K562 (cell line): ENCODE measurements around the gene CBX2. TPM values are rescaled to one million over a fixed set of nuclear protein-coding genes. Genes with fewer than 3 reads are reported as not detected.

Source experiments
- BACH1 ChIP-seq: fragments of 200-800 bp; sonication (Bioruptor generic); IDR thresholded peaks from 2 replicates; pipeline ENCODE4 v1.6.1; 2016; ENCODE audit warnings: missing genetic modification characterization, missing compliant biosample characterization
- CXXC5 ChIP-seq: fragments of 250-450 bp; sonication (Bioruptor Pico); IDR thresholded peaks from 2 replicates; pipeline ENCODE4 v1.8.0; 2022; ENCODE audit warnings: inconsistent platforms, mild to moderate bottlenecking, moderate library complexity
- DNMT1 ChIP-seq: fragments of 450-650 bp; IDR thresholded peaks from 2 replicates; pipeline ENCODE4 v1.6.1; 2016; ENCODE audit warnings: antibody characterized with exemption, mild to moderate bottlenecking
- EP400 ChIP-seq: fragments of 450-650 bp; IDR thresholded peaks from 2 replicates; pipeline ENCODE4 v1.6.1; 2017; ENCODE audit warnings: antibody characterized with exemption, mild to moderate bottlenecking, moderate library complexity
- GATAD2A ChIP-seq: fragments of 450-650 bp; IDR thresholded peaks from 2 replicates; pipeline ENCODE4 v1.6.1; 2017
- JUN ChIP-seq, 2 experiments: sonication (generic) in 1 of 2; formaldehyde crosslinking in 1 of 2; IDR thresholded peaks; 2 replicates each; pipeline versions ENCODE4 v1.6.1 to v1.8.0; 2012 to 2022; ENCODE audit warnings: borderline replicate concordance in 2 of 2, mild to moderate bottlenecking in 2 of 2, improper control_type of control experiment in 1 of 2, low read depth in 1 of 2, low read length in 1 of 2, missing genetic modification reagents in 1 of 2
- KDM4B ChIP-seq, 2 experiments: fragments of 450-650 bp in 1 of 2; sonication (generic) in 1 of 2; IDR thresholded peaks; 2 replicates each; pipeline ENCODE4 v1.6.1; 2016 to 2017; ENCODE audit warnings: borderline replicate concordance in 2 of 2, antibody characterized with exemption in 1 of 2, low read depth in 1 of 2, mild to moderate bottlenecking in 1 of 2
- LEF1 ChIP-seq: fragments of 450-650 bp; IDR thresholded peaks from 2 replicates; pipeline ENCODE4 v1.6.1; 2016; ENCODE audit warnings: mild to moderate bottlenecking
- MEF2A ChIP-seq: IDR thresholded peaks from 2 replicates; pipeline ENCODE4 v1.6.1; 2011; ENCODE audit warnings: low read depth, mild to moderate bottlenecking, low read length, moderate library complexity; ENCODE audit not compliant: control insufficient read depth
- NCOA4 ChIP-seq: fragments of 450-650 bp; IDR thresholded peaks from 2 replicates; pipeline ENCODE4 v1.6.1; 2018; ENCODE audit warnings: mild to moderate bottlenecking; ENCODE audit not compliant: partially characterized antibody
- NCOA6 ChIP-seq: fragments of 450-650 bp; IDR thresholded peaks from 2 replicates; pipeline ENCODE4 v1.6.1; 2017; ENCODE audit warnings: mild to moderate bottlenecking
- POLR2G ChIP-seq: fragments of 200-400 bp; formaldehyde crosslinking; IDR thresholded peaks from 2 replicates; pipeline ENCODE4 v1.6.1; 2017; ENCODE audit warnings: low read depth, mild to moderate bottlenecking, antibody characterized with exemption, low read length, moderate library complexity
- SUPT5H ChIP-seq: fragments of 450-650 bp; IDR thresholded peaks from 2 replicates; pipeline ENCODE4 v1.6.1; 2016
- ZBTB1 ChIP-seq: sonication (generic); formaldehyde crosslinking; IDR thresholded peaks from 2 replicates; pipeline ENCODE4 v1.8.1; 2023; ENCODE audit warnings: missing genetic modification reagents, low read depth, mild to moderate bottlenecking, borderline replicate concordance
- ZFP36 ChIP-seq: fragments of 150-350 bp; IDR thresholded peaks from 2 replicates; pipeline ENCODE4 v1.6.1; 2018; ENCODE audit warnings: low read length, low read depth; ENCODE audit not compliant: partially characterized antibody
- ZNF57 ChIP-seq: fragments of 450-650 bp; formaldehyde crosslinking; IDR thresholded peaks from 2 replicates; pipeline ENCODE4 v1.4.0; 2020; ENCODE audit warnings: mild to moderate bottlenecking, moderate library complexity
- polyA plus RNA-seq, 8 experiments: library from polyadenylated mRNA; depleted of rRNA in 4 of 8; stranded (reverse) in 5 of 8; unstranded in 3 of 8; fragments of >200 nt; fragmentation: Nextera tagmentation in 2 of 8; fragmentation: Illumina TruSeq in 1 of 8; extraction: Ambion mirVana in 2 of 8; extraction: Trizol in 1 of 8; gene quantifications; 2 replicates each; pipeline versions ENCODE4 v1.2.1 to v1.2.3, GENCODE V29; 2011 to 2014; ENCODE audit warnings: inconsistent platforms in 1 of 8, missing spikeins in 1 of 8
- total RNA-seq, 7 experiments: library from RNA; depleted of rRNA in 6 of 7; stranded (reverse); fragments of >200 nt in 6 of 7; fragmentation: Illumina TruSeq in 2 of 7; extraction: Trizol in 2 of 7; gene quantifications; 2 replicates each; pipeline versions ENCODE4 v1.2.1 to v1.2.3, GENCODE V29; 2011 to 2021; ENCODE audit warnings: low replicate concordance in 1 of 7
- TF ChIP-seq, protein P1 (sequence below), 3 experiments: fragments of 200-800 bp in 1 of 3; fragments of 250-450 bp in 1 of 3; fragments of 450-650 bp in 1 of 3; sonication (Bioruptor Pico) in 1 of 3; sonication (Bioruptor generic) in 1 of 3; formaldehyde crosslinking in 1 of 3; IDR thresholded peaks; 2 replicates each; pipeline versions ENCODE4 v1.6.1 to v1.8.0; 2016 to 2022; ENCODE audit warnings: mild to moderate bottlenecking in 2 of 3, missing genetic modification characterization in 2 of 3, missing compliant biosample characterization in 1 of 3, moderate library complexity in 1 of 3
- TF ChIP-seq, protein P2 (sequence below): fragments of 250-450 bp; sonication (Bioruptor Pico); IDR thresholded peaks from 2 replicates; pipeline ENCODE4 v1.5.0; 2020; ENCODE audit warnings: mild to moderate bottlenecking
- TF ChIP-seq, protein P3 (sequence below): fragments of 250-450 bp; sonication (Bioruptor Pico); IDR thresholded peaks from 2 replicates; pipeline ENCODE4 v1.4.0; 2020; ENCODE audit warnings: mild to moderate bottlenecking, moderate library complexity

Gene CBX2
- total and polyA plus RNA-seq, 9 of the 15 experiments (the other 6 are each of a cell fraction or from before 2014, with no cell fraction given): 0.66 to 26.9 (median 13.9) TPM

DNA sequence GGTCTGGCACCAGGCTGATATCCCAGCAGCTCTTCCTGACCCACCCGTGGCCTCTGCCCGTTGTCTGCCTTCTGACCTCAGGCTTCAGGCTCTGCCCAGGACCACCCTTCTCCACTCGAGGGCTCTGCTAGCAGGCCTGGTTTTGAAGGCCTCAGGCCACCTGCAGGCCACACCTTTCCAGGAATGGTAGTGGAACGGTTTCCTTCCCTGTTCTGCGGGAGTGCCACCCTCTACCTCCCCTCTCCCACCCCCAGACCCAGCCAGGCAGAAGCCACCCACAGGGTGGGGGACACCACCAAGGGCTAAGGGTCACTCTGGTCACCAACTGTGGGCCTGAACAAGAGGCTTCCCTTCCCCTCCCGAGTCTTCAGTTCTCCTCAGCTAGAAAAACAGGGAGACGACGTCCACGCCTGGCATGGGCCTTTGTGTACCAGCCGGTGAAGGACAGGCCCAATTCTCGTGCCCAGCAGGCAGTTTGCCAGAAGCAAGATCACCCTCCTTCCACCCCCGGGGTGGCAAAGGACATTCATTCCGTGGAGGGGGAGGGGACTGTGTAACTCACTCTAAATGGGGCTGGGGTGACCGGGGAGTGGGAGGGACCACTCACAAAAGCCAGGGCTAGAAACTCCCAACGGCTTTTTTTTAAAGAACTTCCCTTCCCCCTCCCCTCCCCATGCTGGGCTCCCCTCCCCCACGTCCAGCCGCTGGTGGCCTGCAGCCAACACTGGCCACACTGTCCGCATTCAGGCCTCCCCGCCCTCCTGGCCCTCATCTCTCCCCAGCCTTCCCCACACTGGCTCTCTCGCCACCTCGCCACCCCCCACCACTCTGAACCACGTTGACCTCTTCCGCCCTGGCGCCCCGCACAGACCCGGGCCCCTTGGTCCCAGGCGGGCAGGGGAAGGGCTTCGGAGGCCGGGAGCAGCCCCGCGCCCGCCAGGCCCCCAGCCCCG, 53.6 kb downstream of the CBX2 start (continued):
- TF ChIP-seq ZFP36 (peak; percentile 69), EP400 (peak; percentile 65), KDM4B (IDR thresholded peaks at IDR 0.05; ENCODE audit: borderline replicate concordance in 2 of 2, low read depth in 1 of 2) (peak in 1 of 2 experiments; percentile 77; a peak in 1 of 4 replicates), SUPT5H (peak; percentile 64), POLR2G (peak; percentile 51; the same call in 1 of the 2 replicates), GATAD2A (peak; percentile 83), JUN (IDR thresholded peaks at IDR 0.05; ENCODE audit: borderline replicate concordance, low read depth, low read length) (no peak), JUN (CRISPR knock-in tag; IDR thresholded peaks at IDR 0.05; ENCODE audit: borderline replicate concordance) (no peak), MEF2A (no peak), ZNF57 (CRISPR knock-in tag) (no peak), ZBTB1 (CRISPR knock-in tag) (peak; percentile 85; the same call in 1 of the 2 replicates), LEF1 (0 out of 2 replicates have a peak, but pooled peaks have one; percentile 73), CXXC5 (peak; percentile 27), NCOA4 (no peak), NCOA6 (no peak), BACH1 (tag) (0 out of 2 replicates have a peak, but pooled peaks have one; percentile 41), DNMT1 (peak; percentile 64; the same call in 1 of the 2 replicates)
- TF ChIP-seq, protein P1, sequence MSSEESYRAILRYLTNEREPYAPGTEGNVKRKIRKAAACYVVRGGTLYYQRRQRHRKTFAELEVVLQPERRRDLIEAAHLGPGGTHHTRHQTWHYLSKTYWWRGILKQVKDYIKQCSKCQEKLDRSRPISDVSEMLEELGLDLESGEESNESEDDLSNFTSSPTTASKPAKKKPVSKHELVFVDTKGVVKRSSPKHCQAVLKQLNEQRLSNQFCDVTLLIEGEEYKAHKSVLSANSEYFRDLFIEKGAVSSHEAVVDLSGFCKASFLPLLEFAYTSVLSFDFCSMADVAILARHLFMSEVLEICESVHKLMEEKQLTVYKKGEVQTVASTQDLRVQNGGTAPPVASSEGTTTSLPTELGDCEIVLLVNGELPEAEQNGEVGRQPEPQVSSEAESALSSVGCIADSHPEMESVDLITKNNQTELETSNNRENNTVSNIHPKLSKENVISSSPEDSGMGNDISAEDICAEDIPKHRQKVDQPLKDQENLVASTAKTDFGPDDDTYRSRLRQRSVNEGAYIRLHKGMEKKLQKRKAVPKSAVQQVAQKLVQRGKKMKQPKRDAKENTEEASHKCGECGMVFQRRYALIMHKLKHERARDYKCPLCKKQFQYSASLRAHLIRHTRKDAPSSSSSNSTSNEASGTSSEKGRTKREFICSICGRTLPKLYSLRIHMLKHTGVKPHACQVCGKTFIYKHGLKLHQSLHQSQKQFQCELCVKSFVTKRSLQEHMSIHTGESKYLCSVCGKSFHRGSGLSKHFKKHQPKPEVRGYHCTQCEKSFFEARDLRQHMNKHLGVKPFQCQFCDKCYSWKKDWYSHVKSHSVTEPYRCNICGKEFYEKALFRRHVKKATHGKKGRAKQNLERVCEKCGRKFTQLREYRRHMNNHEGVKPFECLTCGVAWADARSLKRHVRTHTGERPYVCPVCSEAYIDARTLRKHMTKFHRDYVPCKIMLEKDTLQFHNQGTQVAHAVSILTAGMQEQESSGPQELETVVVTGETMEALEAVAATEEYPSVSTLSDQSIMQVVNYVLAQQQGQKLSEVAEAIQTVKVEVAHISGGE (CRISPR knock-in tag; IDR thresholded peaks at IDR 0.05): peak in 1 of 3 experiments; percentile 41; a peak in 1 of 6 replicates
- TF ChIP-seq, protein P2, sequence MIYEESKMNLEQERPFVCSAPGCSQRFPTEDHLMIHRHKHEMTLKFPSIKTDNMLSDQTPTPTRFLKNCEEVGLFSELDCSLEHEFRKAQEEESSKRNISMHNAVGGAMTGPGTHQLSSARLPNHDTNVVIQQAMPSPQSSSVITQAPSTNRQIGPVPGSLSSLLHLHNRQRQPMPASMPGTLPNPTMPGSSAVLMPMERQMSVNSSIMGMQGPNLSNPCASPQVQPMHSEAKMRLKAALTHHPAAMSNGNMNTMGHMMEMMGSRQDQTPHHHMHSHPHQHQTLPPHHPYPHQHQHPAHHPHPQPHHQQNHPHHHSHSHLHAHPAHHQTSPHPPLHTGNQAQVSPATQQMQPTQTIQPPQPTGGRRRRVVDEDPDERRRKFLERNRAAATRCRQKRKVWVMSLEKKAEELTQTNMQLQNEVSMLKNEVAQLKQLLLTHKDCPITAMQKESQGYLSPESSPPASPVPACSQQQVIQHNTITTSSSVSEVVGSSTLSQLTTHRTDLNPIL (CRISPR knock-in tag): no peak
- TF ChIP-seq, protein P3, sequence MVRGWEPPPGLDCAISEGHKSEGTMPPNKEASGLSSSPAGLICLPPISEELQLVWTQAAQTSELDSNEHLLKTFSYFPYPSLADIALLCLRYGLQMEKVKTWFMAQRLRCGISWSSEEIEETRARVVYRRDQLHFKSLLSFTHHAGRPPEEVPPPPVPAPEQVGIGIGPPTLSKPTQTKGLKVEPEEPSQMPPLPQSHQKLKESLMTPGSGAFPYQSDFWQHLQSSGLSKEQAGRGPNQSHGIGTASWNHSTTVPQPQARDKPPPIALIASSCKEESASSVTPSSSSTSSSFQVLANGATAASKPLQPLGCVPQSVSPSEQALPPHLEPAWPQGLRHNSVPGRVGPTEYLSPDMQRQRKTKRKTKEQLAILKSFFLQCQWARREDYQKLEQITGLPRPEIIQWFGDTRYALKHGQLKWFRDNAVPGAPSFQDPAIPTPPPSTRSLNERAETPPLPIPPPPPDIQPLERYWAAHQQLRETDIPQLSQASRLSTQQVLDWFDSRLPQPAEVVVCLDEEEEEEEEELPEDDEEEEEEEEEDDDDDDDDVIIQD: peak; percentile 41; the same call in 1 of the 2 replicates
